H1 (cell line): ENCODE measurements around the gene TOGARAM1. TPM values are rescaled to one million over a fixed set of nuclear protein-coding genes. Genes with fewer than 3 reads are reported as not detected.

Experiments
- CTCF ChIA-PET: fragments of 300-600 bp; sonication (Branson Sonifier 250); formaldehyde crosslinking; loops from one replicate; lab custom pipeline; 2021; ENCODE audit not compliant: partially characterized antibody; lab: Charles Lee
- POLR2A ChIA-PET: fragments of 300-600 bp; sonication (Branson Sonifier 250); formaldehyde crosslinking; loops from one replicate; lab custom pipeline; 2021; ENCODE audit warnings: inconsistent platforms; ENCODE audit not compliant: partially characterized antibody; lab: Charles Lee
- DNase-seq, 2 experiments: peaks; one replicate each; pipeline versions ENCODE4 v3.0.0 to v3.0.0-alpha.2; 2010 to 2022; ENCODE audit warnings: low spot score in 2 of 2, low read depth in 1 of 2, mixed read lengths in 1 of 2
- FAIRE-seq: peaks from 2 replicates; lab custom pipeline; 2011; peaks lifted over from hg19 to GRCh38; lab: Jason Lieb, UNC
- H2AFZ ChIP-seq: 2 replicates; pipeline ENCODE4 v1.8.1; 2012; ENCODE audit warnings: low read length, inconsistent platforms
- H2AK5ac ChIP-seq: 2 replicates; pipeline ENCODE4 v1.6.1; 2013; ENCODE audit warnings: low read depth, low read length
- H2BK120ac ChIP-seq: replicated peaks from 2 replicates; pipeline ENCODE3; 2013; ENCODE audit warnings: low read depth, low read length, inconsistent platforms
- H2BK12ac ChIP-seq: 2 replicates; pipeline ENCODE4 v1.6.1; 2013; ENCODE audit warnings: low read depth, low read length
- H2BK15ac ChIP-seq: 2 replicates; pipeline ENCODE4 v1.6.1; 2013; ENCODE audit warnings: low read length
- H2BK20ac ChIP-seq: 2 replicates; pipeline ENCODE4 v1.6.1; 2013; ENCODE audit warnings: low read length
- H2BK5ac ChIP-seq: 2 replicates; pipeline ENCODE4 v1.6.1; 2013; ENCODE audit warnings: low read depth, low read length
- H3K14ac ChIP-seq: 2 replicates; pipeline ENCODE4 v1.6.1; 2013; ENCODE audit warnings: inconsistent platforms; ENCODE audit not compliant: insufficient read length
- H3K18ac ChIP-seq: 2 replicates; pipeline ENCODE4 v1.6.1; 2013; ENCODE audit warnings: low read length; ENCODE audit errors: extremely low read depth
- H3K23ac ChIP-seq: 2 replicates; pipeline ENCODE4 v1.6.1; 2013; ENCODE audit warnings: inconsistent platforms; ENCODE audit not compliant: insufficient read length
- H3K23me2 ChIP-seq: 2 replicates; pipeline ENCODE4 v1.6.1; 2013; ENCODE audit warnings: low read depth, low read length
- H3K27ac ChIP-seq: 2 replicates; pipeline ENCODE4 v1.6.1; 2011; ENCODE audit warnings: low read depth, low read length, inconsistent platforms
- H3K27me3 ChIP-seq, 4 experiments: replicated peaks in 1 of 4; 1 replicate in 1 of 4; 2 replicates in 3 of 4; pipeline versions ENCODE4 v1.6.1 to v1.8.1; 2011 to 2013; ENCODE audit warnings: low read length in 3 of 4, mild to moderate bottlenecking in 3 of 4, inconsistent platforms in 2 of 4, mixed read lengths in 2 of 4, moderate library complexity in 1 of 4; ENCODE audit not compliant: control insufficient read depth in 3 of 4, insufficient read depth in 3 of 4; ENCODE audit errors: extremely low read depth in 1 of 4
- H3K36me3 ChIP-seq, 4 experiments: 2 replicates each; pipeline versions ENCODE4 v1.6.1 to v1.8.1; 2011 to 2013; ENCODE audit warnings: mild to moderate bottlenecking in 4 of 4, low read length in 3 of 4, moderate library complexity in 2 of 4, control low read depth in 1 of 4, inconsistent platforms in 1 of 4; ENCODE audit not compliant: insufficient read depth in 4 of 4, control insufficient read depth in 2 of 4
- H3K4ac ChIP-seq: replicated peaks from 2 replicates; pipeline ENCODE3; 2013; ENCODE audit warnings: low read length, low read depth, mixed read lengths, inconsistent platforms; ENCODE audit not compliant: insufficient read length
- H3K4me1 ChIP-seq, 4 experiments: replicated peaks in 1 of 4; 1 replicate in 1 of 4; 2 replicates in 3 of 4; pipeline versions ENCODE4 v1.6.1 to v1.8.1; 2011 to 2013; ENCODE audit warnings: low read length in 3 of 4, inconsistent platforms in 2 of 4, mixed read lengths in 1 of 4; ENCODE audit not compliant: insufficient read depth in 4 of 4, control insufficient read depth in 3 of 4
- H3K4me2 ChIP-seq, 2 experiments: 2 replicates each; pipeline versions ENCODE4 v1.6.1 to v1.8.1; 2011 to 2013; ENCODE audit warnings: low read depth in 2 of 2, low read length in 2 of 2, control low read depth in 1 of 2, inconsistent platforms in 1 of 2, mild to moderate bottlenecking in 1 of 2; ENCODE audit not compliant: insufficient read depth in 1 of 2
- H3K4me3 ChIP-seq, 4 experiments: fragments of 200-600, 300-600 bp in 1 of 4; sonication (generic), shearing (Covaris generic), sonication (Bioruptor Twin) in 1 of 4; 2 replicates each; pipeline versions ENCODE4 v1.5.1 to v1.8.1; 2011 to 2016; ENCODE audit warnings: low read length in 4 of 4, low read depth in 3 of 4, control low read depth in 2 of 4, inconsistent platforms in 2 of 4, mild to moderate bottlenecking in 2 of 4, mixed read lengths in 1 of 4, moderate library complexity in 1 of 4; ENCODE audit not compliant: insufficient read depth in 2 of 4; ENCODE audit errors: extremely low read depth in 1 of 4
- H3K56ac ChIP-seq: replicated peaks from 2 replicates; pipeline ENCODE3; 2013; ENCODE audit warnings: low read depth, mild to moderate bottlenecking, mixed read lengths, low read length, inconsistent platforms; ENCODE audit not compliant: insufficient read length
- H3K79me1 ChIP-seq: 2 replicates; pipeline ENCODE4 v1.6.1; 2013; ENCODE audit warnings: low read depth, low read length, control low read depth
- H3K79me2 ChIP-seq, 2 experiments: 2 replicates each; pipeline versions ENCODE4 v1.6.1 to v1.8.1; 2012 to 2013; ENCODE audit warnings: low read length in 2 of 2, mild to moderate bottlenecking in 2 of 2, inconsistent platforms in 1 of 2; ENCODE audit not compliant: insufficient read depth in 2 of 2, control insufficient read depth in 1 of 2
- H3K9ac ChIP-seq, 4 experiments: replicated peaks in 1 of 4; 1 replicate in 1 of 4; 2 replicates in 3 of 4; pipeline versions ENCODE4 v1.6.1 to v1.8.1; 2011 to 2013; ENCODE audit warnings: low read depth in 3 of 4, low read length in 3 of 4, control low read depth in 2 of 4, mild to moderate bottlenecking in 2 of 4, moderate library complexity in 2 of 4, inconsistent platforms in 1 of 4; ENCODE audit errors: extremely low read depth in 1 of 4
- H3K9me3 ChIP-seq, 2 experiments: 2 replicates each; pipeline versions ENCODE4 v1.6.1 to v1.8.1; 2012 to 2013; ENCODE audit warnings: mild to moderate bottlenecking in 2 of 2, moderate library complexity in 2 of 2, control low read depth in 1 of 2, inconsistent platforms in 1 of 2, low read depth in 1 of 2, low read length in 1 of 2, mixed read lengths in 1 of 2; ENCODE audit not compliant: insufficient read depth in 2 of 2
- H4K20me1 ChIP-seq, 2 experiments: replicated peaks in 1 of 2; 2 replicates each; pipeline versions ENCODE3 to v1.8.1; 2011 to 2013; ENCODE audit warnings: inconsistent platforms in 2 of 2, low read length in 2 of 2, mild to moderate bottlenecking in 1 of 2; ENCODE audit not compliant: insufficient read depth in 2 of 2, control insufficient read depth in 1 of 2
- H4K5ac ChIP-seq: 2 replicates; pipeline ENCODE4 v1.6.1; 2013; ENCODE audit warnings: low read length, low read depth, mixed read lengths, inconsistent platforms; ENCODE audit not compliant: insufficient read length
- H4K8ac ChIP-seq: 2 replicates; pipeline ENCODE4 v1.8.0; 2013; ENCODE audit warnings: mild to moderate bottlenecking, moderate library complexity, low read length, inconsistent platforms; ENCODE audit not compliant: insufficient read depth; ENCODE audit errors: extremely low read depth
- H4K91ac ChIP-seq: replicated peaks from 2 replicates; pipeline ENCODE3; 2013; ENCODE audit warnings: low read length, mixed read lengths, inconsistent platforms; ENCODE audit not compliant: insufficient read length
- CBX5 ChIP-seq: fragments of 300-800, 300-1000 bp; sonication (generic); IDR thresholded peaks from 2 replicates; pipeline ENCODE4 v1.7.1; 2016; ENCODE audit warnings: antibody characterized with exemption, low read length, low read depth
- EGR1 ChIP-seq: IDR thresholded peaks from 2 replicates; pipeline ENCODE4 v1.6.1; 2011; ENCODE audit warnings: low read depth, low read length, borderline replicate concordance
- EZH2 ChIP-seq: fragments of 200-600 bp; sonication (generic); IDR thresholded peaks from 2 replicates; pipeline ENCODE4 v1.7.1; 2012; ENCODE audit warnings: low read depth, mild to moderate bottlenecking, moderate library complexity, low read length, inconsistent platforms; ENCODE audit not compliant: severe bottlenecking
- JUN ChIP-seq: IDR thresholded peaks from 2 replicates; pipeline ENCODE4 v1.6.1; 2011; ENCODE audit warnings: low read depth, mild to moderate bottlenecking, improper control_type of control experiment, low read length
- RNF2 ChIP-seq: fragments of 200-900, 300-1000 bp; sonication (generic); IDR thresholded peaks from 2 replicates; pipeline ENCODE4 v1.7.1; 2016; ENCODE audit warnings: borderline replicate concordance, low read depth, mild to moderate bottlenecking, antibody characterized with exemption, low read length; ENCODE audit not compliant: poor library complexity, severe bottlenecking; ENCODE audit errors: missing control alignments
- SAP30 ChIP-seq: fragments of 300-600 bp; sonication (generic); IDR thresholded peaks from 2 replicates; pipeline ENCODE4 v1.7.1; 2012; ENCODE audit warnings: low read length, moderate library complexity, mild to moderate bottlenecking, inconsistent platforms; ENCODE audit not compliant: insufficient read depth, insufficient replicate concordance
- SIRT6 ChIP-seq: IDR thresholded peaks from one replicate; pipeline ENCODE4 v1.7.1; 2012; ENCODE audit warnings: low read length, inconsistent platforms
- SP2 ChIP-seq: IDR thresholded peaks from 2 replicates; pipeline ENCODE4 v1.6.1; 2012; ENCODE audit warnings: mild to moderate bottlenecking, low read length, inconsistent platforms
- TBP ChIP-seq: IDR thresholded peaks from 2 replicates; pipeline ENCODE4 v1.6.1; 2011; ENCODE audit warnings: low read depth, low read length, improper control_type of control experiment
- TEAD4 ChIP-seq: IDR thresholded peaks from 2 replicates; pipeline ENCODE4 v1.6.1; 2012; ENCODE audit warnings: low read depth, low read length, inconsistent platforms, mixed read lengths
- WGBS, 2 experiments: shearing (Covaris generic) in 1 of 2; methylation state at CpG; one replicate each; pipeline versions ENCODE4 v1.1.6 to v1.1.7; 2013 to 2015; ENCODE audit warnings: low lambda C conversion rate in 2 of 2, mixed read lengths in 2 of 2, inconsistent platforms in 1 of 2, low coverage in 1 of 2, missing lambda C conversion rate in 1 of 2; ENCODE audit not compliant: insufficient replicate concordance in 2 of 2, insufficient coverage in 1 of 2, insufficient read length in 1 of 2; ENCODE audit errors: extremely low coverage in 1 of 2, missing lambda C conversion rate in 1 of 2; 5-methylcytosine and 5-hydroxymethylcytosine counted together
- polyA plus RNA-seq, 7 experiments: library from polyadenylated mRNA; depleted of rRNA in 3 of 7; stranded (reverse) in 5 of 7; unstranded in 2 of 7; fragments of >200 nt in 5 of 7; fragments of 200-250 nt in 2 of 7; gene quantifications; 1 replicate in 5 of 7; 2 replicates in 1 of 7; 4 replicates in 1 of 7; pipeline versions ENCODE4 v1.2.1 to v1.2.3, GENCODE V29; 2011 to 2013; ENCODE audit warnings: missing spikeins in 2 of 7, mixed read lengths in 2 of 7
- total RNA-seq: library from RNA; stranded (reverse); fragmentation: NEBNext Ultra II Directional; extraction: Animal tissue kit (Norgen Biotek cat#: 25700); gene quantifications from 2 replicates; pipeline ENCODE4 v1.2.1, GENCODE V29; 2021
- TF ChIP-seq, protein P1 (sequence below): IDR thresholded peaks from 2 replicates; pipeline ENCODE4 v1.6.1; 2011; ENCODE audit warnings: low read length, improper control_type of control experiment
- TF ChIP-seq, protein P2 (sequence below): IDR thresholded peaks from 2 replicates; pipeline ENCODE4 v1.6.1; 2011; ENCODE audit warnings: low read depth, mild to moderate bottlenecking, low read length; ENCODE audit not compliant: insufficient read depth

TOGARAM1 gene
- total and polyA plus RNA-seq, 2 of the 8 experiments (the other 6 are each of a cell fraction or from before 2014, with no cell fraction given), result 2.5 to 6.8 TPM

DNA sequence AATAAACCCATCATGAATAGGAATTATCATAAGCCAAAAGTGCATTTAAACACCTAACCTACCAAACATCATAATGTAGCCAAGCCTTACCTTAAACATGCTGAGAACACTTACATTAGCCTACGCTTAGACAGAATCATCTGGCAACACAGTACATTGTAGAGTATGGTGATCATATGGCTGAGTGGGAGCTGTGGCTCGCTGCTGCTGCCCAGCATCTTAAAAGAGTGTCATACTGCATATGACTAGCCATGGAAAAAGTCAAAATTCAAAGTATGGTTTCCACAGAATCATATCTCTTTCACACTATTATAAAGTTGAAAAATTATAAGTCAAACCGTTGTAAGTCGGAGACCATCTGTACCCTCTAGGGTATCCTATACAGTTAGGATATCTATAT lies 89.9 kb downstream of the TOGARAM1 start:
- H2AK5ac ChIP-seq, result no peak overlapping the region
- H2BK12ac ChIP-seq, result no peak overlapping the region
- no peak for FAIRE-seq
- H3K18ac ChIP-seq, result no peak overlapping the region
- H3K27me3 ChIP-seq, result no peaks in the 10 kb centered on the region
- H3K79me2 ChIP-seq, result no peaks in the 10 kb centered on the region
- no peak for DNase-seq
- no peak overlapping the region for H3K9ac ChIP-seq
- no peaks in the 10 kb centered on the region for H3K79me1 ChIP-seq
- no peak overlapping the region for H4K5ac ChIP-seq
- H3K27ac ChIP-seq, result no peak overlapping the region
- H2AFZ ChIP-seq, result no peak overlapping the region
- no peak overlapping the region for H2BK15ac ChIP-seq
- H3K9me3 ChIP-seq, result no peaks in the 10 kb centered on the region
- H3K14ac ChIP-seq, result no peak overlapping the region
- no peak overlapping the region for H3K23ac ChIP-seq
- peaks cover 0 to 11% (median 0%) of the 10 kb centered on the region in 4 experiments; a peak in 2 of 8 replicates for H3K36me3 ChIP-seq
- H4K91ac ChIP-seq, result no peak overlapping the region
- POLR2A ChIA-PET, result interaction anchor here (0.6 kb wide), 1 partner anchor 24 kb away, joined by 3 read pairs; no protein-coding TSS in a partner anchor
- no peak overlapping the region for H3K4ac ChIP-seq
- H4K8ac ChIP-seq, result no peak overlapping the region
- no peak overlapping the region for H3K56ac ChIP-seq
- no peak overlapping the region for H2BK20ac ChIP-seq
- no peak overlapping the region for H3K4me2 ChIP-seq
- H2BK120ac ChIP-seq, result no peak overlapping the region
- no peaks in the 10 kb centered on the region for H3K4me1 ChIP-seq
- H3K23me2 ChIP-seq, result no peaks in the 10 kb centered on the region
- no peak overlapping the region for H2BK5ac ChIP-seq
- 91% methylated on average over 4 of the region's 4 CpGs; no CpG with 5 or more reads in 1 of the 2 experiments for WGBS, 2 experiments
- CTCF ChIA-PET, result interaction anchor here (0.9 kb wide), 1 partner anchor 202 kb away, joined by 3 read pairs; the partner anchor contains the start of gene MIS18BP1
- H4K20me1 ChIP-seq, result no peaks in the 10 kb centered on the region
- no peak overlapping the region for H3K4me3 ChIP-seq
- TF ChIP-seq, protein P1, sequence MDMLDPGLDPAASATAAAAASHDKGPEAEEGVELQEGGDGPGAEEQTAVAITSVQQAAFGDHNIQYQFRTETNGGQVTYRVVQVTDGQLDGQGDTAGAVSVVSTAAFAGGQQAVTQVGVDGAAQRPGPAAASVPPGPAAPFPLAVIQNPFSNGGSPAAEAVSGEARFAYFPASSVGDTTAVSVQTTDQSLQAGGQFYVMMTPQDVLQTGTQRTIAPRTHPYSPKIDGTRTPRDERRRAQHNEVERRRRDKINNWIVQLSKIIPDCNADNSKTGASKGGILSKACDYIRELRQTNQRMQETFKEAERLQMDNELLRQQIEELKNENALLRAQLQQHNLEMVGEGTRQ, result no peak
- no peak for TF ChIP-seq SAP30
- TF ChIP-seq TEAD4, result no peak
- TF ChIP-seq, protein P2, sequence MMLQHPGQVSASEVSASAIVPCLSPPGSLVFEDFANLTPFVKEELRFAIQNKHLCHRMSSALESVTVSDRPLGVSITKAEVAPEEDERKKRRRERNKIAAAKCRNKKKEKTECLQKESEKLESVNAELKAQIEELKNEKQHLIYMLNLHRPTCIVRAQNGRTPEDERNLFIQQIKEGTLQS, result no peak
- no peak for TF ChIP-seq RNF2
- no peak for TF ChIP-seq SP2
- TF ChIP-seq CBX5, result no peak
- TF ChIP-seq EZH2, result no peak
- TF ChIP-seq SIRT6, result no peak
- no peak for TF ChIP-seq JUN
- no peak for TF ChIP-seq TBP
- no peak for TF ChIP-seq EGR1
